SU-DHL-6 (cell line): ENCODE results near the gene AMFR.

Experiments
- CTCF ChIP-seq: fragments of 200-600 bp; sonication (generic); IDR thresholded peaks from one replicate; pipeline ENCODE4 v1.5.1; 2017; ENCODE audit warnings: antibody characterized with exemption, mild to moderate bottlenecking, low read length, moderate library complexity; ENCODE audit not compliant: insufficient read depth, poor library complexity, severe bottlenecking
- EZH2phosphoT487 ChIP-seq: fragments of 200-600 bp; sonication (generic), shearing (Covaris generic); conservative IDR thresholded peaks from 2 replicates; pipeline ENCODE4 v1.6.1; 2018; ENCODE audit warnings: mild to moderate bottlenecking, antibody characterized with exemption, low read length, moderate library complexity, mixed read lengths

GRCh38 chr16:56420613-56421012, 4.7 kb downstream of the AMFR start:
- TF ChIP-seq CTCF (no peak), EZH2phosphoT487 (no peak)
